Measurements from ENCODE around the gene GJB3.

GJB3 gene

DNA sequence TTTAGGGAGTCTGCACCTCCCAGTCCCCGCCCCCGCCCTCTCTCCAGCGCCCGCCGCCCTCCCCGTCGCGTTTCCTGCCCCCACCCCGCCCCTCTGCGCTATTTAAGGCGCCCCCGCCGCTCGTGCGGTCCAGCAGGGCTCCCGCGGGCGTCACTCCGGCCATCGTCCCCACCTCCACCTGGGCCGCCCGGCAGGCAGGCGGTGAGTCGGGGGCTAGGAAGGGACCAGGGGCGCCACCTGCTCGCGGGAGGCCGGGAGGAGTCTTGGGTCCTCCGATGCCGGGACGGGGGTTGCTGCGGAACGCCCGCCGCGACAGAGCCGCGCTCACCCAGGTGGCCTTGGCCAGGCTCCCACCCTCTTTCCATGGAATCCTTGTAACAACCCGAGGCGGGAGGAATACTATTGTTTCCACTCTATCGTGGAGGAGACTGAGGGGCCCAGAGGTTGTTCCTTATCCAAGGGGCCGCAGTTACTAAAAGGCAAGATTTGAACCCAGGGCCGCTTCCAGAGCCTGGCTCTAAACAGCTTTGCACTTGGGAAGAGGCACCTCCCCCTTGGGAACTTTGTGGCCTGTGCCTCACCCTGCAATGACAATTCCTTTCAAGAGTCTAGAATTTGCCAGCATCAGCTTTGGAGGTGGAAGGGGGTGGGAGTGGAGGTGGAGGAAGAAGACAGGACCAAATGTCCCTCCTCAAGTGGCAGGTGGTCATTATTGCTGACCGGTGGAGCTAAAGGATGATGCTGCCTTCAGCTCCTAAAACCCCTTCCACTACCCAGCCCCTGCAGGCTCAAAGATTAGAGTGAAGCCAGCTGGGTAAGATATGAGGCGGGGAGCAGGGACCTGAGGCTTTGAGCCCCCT is 12.1 kb downstream of the GJB3 start, which contains the start of gene GJA4:
GJA4 (plus strand) TSS at position 132 of the 860 bp plus-strand sequence. CDS start 1,215 bp downstream, outside the sequence.
- Histone ChIP-seq H3K9me3 (ENCODE audit: control insufficient read depth, insufficient read depth, low read length) (no peaks in the 10 kb centered on the region), H3K27me3 (ENCODE audit: control insufficient read depth, low read length) (peaks cover 15% of the 10 kb centered on the region; the same call in 1 of the 2 replicates), H3K79me2 (ENCODE audit: control insufficient read depth, low read length) (no peaks in the 10 kb centered on the region), H3F3A (ENCODE audit: control insufficient read depth, insufficient read depth) (no peaks in the 10 kb centered on the region), H3K9me2 (replicated peaks; ENCODE audit: control insufficient read depth, low read length) (no peaks in the 10 kb centered on the region), H3K4me2 (ENCODE audit: low read length) (no peak within 1 kb of the TSS), H4K20me1 (ENCODE audit: control insufficient read depth, insufficient read depth, low read depth, low read length) (no peaks in the 10 kb centered on the region), H3K27ac (ENCODE audit: low read depth, low read length) (no peak within 1 kb of the TSS), H3K4me1 (ENCODE audit: control insufficient read depth, low read length) (no peaks in the 10 kb centered on the region), H3K4me3 (ENCODE audit: low read length) (no peak within 1 kb of the TSS), H3K36me3 (ENCODE audit: control insufficient read depth, low read length) (no peaks in the 10 kb centered on the region)
- no peak for TF ChIP-seq EZH2phosphoT487 (IDR thresholded peaks at IDR 0.05; ENCODE audit: borderline replicate concordance, low read length)
- TF ChIP-seq, protein P1, sequence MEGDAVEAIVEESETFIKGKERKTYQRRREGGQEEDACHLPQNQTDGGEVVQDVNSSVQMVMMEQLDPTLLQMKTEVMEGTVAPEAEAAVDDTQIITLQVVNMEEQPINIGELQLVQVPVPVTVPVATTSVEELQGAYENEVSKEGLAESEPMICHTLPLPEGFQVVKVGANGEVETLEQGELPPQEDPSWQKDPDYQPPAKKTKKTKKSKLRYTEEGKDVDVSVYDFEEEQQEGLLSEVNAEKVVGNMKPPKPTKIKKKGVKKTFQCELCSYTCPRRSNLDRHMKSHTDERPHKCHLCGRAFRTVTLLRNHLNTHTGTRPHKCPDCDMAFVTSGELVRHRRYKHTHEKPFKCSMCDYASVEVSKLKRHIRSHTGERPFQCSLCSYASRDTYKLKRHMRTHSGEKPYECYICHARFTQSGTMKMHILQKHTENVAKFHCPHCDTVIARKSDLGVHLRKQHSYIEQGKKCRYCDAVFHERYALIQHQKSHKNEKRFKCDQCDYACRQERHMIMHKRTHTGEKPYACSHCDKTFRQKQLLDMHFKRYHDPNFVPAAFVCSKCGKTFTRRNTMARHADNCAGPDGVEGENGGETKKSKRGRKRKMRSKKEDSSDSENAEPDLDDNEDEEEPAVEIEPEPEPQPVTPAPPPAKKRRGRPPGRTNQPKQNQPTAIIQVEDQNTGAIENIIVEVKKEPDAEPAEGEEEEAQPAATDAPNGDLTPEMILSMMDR (IDR thresholded peaks at IDR 0.05; ENCODE audit: low read depth, low read length, poor library complexity, severe bottlenecking): no peak

DNA sequence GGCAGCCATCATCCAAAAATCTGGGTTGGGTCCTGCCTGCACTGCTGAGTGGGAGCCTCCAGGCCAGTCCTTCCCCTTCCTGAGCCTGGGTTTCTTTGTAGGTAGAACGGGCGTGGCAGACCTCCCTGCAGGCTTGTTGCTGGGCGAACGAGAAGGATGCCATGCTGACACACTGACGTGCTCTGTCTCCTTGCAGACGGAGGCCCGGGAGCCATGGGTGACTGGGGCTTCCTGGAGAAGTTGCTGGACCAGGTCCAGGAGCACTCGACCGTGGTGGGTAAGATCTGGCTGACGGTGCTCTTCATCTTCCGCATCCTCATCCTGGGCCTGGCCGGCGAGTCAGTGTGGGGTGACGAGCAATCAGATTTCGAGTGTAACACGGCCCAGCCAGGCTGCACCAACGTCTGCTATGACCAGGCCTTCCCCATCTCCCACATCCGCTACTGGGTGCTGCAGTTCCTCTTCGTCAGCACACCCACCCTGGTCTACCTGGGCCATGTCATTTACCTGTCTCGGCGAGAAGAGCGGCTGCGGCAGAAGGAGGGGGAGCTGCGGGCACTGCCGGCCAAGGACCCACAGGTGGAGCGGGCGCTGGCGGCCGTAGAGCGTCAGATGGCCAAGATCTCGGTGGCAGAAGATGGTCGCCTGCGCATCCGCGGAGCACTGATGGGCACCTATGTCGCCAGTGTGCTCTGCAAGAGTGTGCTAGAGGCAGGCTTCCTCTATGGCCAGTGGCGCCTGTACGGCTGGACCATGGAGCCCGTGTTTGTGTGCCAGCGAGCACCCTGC is 13.2 kb downstream of the GJB3 start:
- TF ChIP-seq EZH2phosphoT487 (IDR thresholded peaks at IDR 0.05; ENCODE audit: borderline replicate concordance, low read length): no peak
- TF ChIP-seq, protein P1 (IDR thresholded peaks at IDR 0.05; ENCODE audit: low read depth, low read length, poor library complexity, severe bottlenecking): no peak
- H3K4me1 ChIP-seq (ENCODE audit: control insufficient read depth, low read length): no peaks in the 10 kb centered on the region
- no peak overlapping the region for H3K4me3 ChIP-seq (ENCODE audit: low read length)
- H3K27ac ChIP-seq (ENCODE audit: low read depth, low read length): no peak overlapping the region
- H4K20me1 ChIP-seq (ENCODE audit: control insufficient read depth, insufficient read depth, low read depth, low read length): no peaks in the 10 kb centered on the region
- no peaks in the 10 kb centered on the region for H3K36me3 ChIP-seq (ENCODE audit: control insufficient read depth, low read length)
- no peaks in the 10 kb centered on the region for H3K9me2 ChIP-seq (replicated peaks; ENCODE audit: control insufficient read depth, low read length)
- no peaks in the 10 kb centered on the region for H3K79me2 ChIP-seq (ENCODE audit: control insufficient read depth, low read length)
- H3K9me3 ChIP-seq (ENCODE audit: control insufficient read depth, insufficient read depth, low read length): no peaks in the 10 kb centered on the region
- H3F3A ChIP-seq (ENCODE audit: control insufficient read depth, insufficient read depth): no peaks in the 10 kb centered on the region
- peaks cover 15% of the 10 kb centered on the region; the same call in 1 of the 2 replicates for H3K27me3 ChIP-seq (ENCODE audit: control insufficient read depth, low read length)
- H3K4me2 ChIP-seq (ENCODE audit: low read length): no peak overlapping the region

DNA sequence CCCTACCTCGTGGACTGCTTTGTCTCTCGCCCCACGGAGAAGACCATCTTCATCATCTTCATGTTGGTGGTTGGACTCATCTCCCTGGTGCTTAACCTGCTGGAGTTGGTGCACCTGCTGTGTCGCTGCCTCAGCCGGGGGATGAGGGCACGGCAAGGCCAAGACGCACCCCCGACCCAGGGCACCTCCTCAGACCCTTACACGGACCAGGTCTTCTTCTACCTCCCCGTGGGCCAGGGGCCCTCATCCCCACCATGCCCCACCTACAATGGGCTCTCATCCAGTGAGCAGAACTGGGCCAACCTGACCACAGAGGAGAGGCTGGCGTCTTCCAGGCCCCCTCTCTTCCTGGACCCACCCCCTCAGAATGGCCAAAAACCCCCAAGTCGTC is 13.8 kb downstream of the GJB3 start:
- Histone ChIP-seq H3K4me1 (ENCODE audit: control insufficient read depth, low read length) (no peaks in the 10 kb centered on the region), H3K9me3 (ENCODE audit: control insufficient read depth, insufficient read depth, low read length) (no peaks in the 10 kb centered on the region)

More for the DNA sequence above, 13.8 kb downstream of the GJB3 start:
- peaks cover 15% of the 10 kb centered on the region; the same call in 1 of the 2 replicates for H3K27me3 ChIP-seq (ENCODE audit: control insufficient read depth, low read length)
- no peaks in the 10 kb centered on the region for H3K36me3 ChIP-seq (ENCODE audit: control insufficient read depth, low read length)
- TF ChIP-seq EZH2phosphoT487 (IDR thresholded peaks at IDR 0.05; ENCODE audit: borderline replicate concordance, low read length): no peak
- TF ChIP-seq, protein P1 (IDR thresholded peaks at IDR 0.05; ENCODE audit: low read depth, low read length, poor library complexity, severe bottlenecking): no peak
- H3K79me2 ChIP-seq (ENCODE audit: control insufficient read depth, low read length): no peaks in the 10 kb centered on the region
- H3K9me2 ChIP-seq (replicated peaks; ENCODE audit: control insufficient read depth, low read length): no peaks in the 10 kb centered on the region
- no peaks in the 10 kb centered on the region for H4K20me1 ChIP-seq (ENCODE audit: control insufficient read depth, insufficient read depth, low read depth, low read length)
- H3F3A ChIP-seq (ENCODE audit: control insufficient read depth, insufficient read depth): no peaks in the 10 kb centered on the region
- H3K4me2 ChIP-seq (ENCODE audit: low read length): no peak overlapping the region
- no peak overlapping the region for H3K27ac ChIP-seq (ENCODE audit: low read depth, low read length)
- H3K4me3 ChIP-seq (ENCODE audit: low read length): no peak overlapping the region
